Fibroblast of upper back skin (primary cell): ENCODE results near the gene ARL8B.
"Not testable (repeated sequence)": the region's sequence is repeated elsewhere in the genome, so short reads cannot be mapped to it uniquely, and the experiment has no call there.

Source experiments
- DNase-seq: peaks from one replicate; pipeline ENCODE4 v3.0.0-alpha.2; 2013

ARL8B gene

DNA sequence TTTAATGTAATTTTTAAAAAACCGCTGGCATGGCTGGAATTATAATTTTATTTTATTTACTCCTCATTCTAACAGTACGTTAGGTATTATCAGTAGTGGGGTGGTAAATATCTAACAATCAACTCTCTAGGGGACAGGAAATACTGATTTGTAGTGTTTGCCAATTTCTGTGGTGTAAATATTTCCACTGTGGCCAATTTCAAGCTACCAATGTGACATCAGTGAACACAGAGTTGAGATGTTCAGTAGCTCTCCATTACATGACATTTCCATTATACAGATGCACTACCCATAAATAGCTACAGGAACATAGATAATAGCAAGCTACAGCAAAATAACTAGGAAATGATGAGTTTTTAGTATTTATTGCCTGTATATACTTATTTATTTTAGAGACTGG, 10.0 kb upstream of the ARL8B start:
- DNase-seq = no peak

DNA sequence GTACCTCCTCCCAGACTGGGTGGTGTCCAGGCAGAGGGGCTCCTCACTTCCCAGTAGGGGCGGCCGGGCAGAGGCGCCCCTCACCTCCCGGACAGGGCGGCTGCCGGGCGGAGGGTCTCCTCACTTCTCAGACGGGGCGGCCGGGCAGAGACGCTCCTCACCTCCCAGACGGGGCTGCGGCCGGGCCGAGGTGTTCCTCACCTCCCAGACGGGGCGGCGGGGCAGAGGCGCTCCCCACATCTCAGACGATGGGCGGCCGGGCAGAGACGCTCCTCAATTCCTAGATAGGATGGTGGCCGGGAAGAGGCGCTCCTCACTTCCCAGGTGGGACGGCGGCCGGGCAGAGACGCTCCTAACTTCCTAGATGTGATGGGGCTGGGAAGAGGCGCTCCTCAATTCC, 8.4 kb upstream of the ARL8B start:
- DNase-seq = not testable (repeated sequence)

DNA sequence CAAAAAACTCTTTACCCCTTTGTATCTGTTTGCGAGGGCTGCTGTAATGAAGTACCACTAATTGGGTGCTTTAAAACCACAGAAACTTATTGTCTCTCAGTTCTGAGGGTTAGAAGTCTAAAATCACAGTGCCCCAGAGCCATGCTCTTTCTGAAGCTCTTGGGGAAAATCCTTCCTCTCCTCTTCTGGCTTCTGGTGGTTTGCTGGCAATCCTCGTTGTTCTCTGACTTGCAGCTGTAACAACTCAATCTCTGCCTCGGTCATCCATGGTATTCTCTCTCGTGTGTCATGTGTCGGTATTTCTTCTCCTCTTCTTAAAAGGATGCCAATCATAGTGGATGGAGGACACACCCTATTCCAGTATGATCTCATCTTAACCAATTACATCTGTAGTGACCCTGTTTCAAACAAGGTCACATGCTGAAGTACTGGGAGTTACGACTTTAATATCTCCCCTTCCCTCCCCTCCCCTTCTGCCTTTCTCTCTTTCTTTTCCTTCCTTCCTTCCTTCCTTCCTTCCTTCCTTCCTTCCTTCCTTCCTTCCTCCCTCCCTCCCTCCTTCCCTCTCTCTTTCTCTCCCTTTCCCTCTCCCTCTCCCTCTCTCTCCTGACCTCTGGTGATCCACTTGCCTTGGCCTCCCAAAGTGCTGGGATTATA, 6.5 kb upstream of the ARL8B start:
- DNase-seq = no peak

DNA sequence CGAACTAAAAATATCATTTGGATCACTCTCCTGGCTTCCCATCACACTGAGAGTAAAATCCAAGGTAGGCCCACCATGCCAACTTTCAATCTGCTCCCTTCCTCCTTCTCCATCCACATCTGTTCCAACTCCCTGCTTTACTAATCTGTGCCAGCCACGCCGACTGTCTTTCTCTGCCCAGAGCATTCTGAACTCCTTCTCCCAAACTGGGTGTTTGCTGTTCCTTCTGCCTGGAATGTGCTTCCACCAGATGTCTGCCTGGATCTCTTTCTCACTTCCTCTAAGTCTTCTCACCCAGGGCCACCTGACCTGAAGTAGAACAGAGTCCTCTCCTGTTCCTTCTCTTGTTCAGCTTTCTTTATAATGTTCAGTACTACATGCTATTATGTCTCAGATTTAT, 5.6 kb upstream of the ARL8B start:
- DNase-seq = no peak

DNA sequence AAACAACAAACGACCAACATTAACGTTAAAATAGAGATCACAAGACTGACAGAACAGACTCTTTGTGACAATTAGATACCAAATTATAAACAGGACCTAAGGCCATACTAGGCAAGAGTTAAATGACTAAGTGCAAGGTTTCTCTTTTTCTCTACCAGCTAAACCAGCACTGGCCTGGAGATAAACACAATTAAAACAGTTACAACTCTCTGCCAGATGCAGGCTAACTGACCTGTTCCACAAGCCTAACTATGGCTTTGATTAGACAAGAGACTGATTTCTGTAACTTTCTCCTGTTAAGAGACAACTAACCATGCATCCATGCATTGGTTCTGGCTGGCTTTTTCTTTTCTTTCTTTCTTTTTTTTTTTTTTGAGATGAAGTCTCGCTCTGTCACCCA, 1.6 kb upstream of the ARL8B start:
- no peak for DNase-seq

DNA sequence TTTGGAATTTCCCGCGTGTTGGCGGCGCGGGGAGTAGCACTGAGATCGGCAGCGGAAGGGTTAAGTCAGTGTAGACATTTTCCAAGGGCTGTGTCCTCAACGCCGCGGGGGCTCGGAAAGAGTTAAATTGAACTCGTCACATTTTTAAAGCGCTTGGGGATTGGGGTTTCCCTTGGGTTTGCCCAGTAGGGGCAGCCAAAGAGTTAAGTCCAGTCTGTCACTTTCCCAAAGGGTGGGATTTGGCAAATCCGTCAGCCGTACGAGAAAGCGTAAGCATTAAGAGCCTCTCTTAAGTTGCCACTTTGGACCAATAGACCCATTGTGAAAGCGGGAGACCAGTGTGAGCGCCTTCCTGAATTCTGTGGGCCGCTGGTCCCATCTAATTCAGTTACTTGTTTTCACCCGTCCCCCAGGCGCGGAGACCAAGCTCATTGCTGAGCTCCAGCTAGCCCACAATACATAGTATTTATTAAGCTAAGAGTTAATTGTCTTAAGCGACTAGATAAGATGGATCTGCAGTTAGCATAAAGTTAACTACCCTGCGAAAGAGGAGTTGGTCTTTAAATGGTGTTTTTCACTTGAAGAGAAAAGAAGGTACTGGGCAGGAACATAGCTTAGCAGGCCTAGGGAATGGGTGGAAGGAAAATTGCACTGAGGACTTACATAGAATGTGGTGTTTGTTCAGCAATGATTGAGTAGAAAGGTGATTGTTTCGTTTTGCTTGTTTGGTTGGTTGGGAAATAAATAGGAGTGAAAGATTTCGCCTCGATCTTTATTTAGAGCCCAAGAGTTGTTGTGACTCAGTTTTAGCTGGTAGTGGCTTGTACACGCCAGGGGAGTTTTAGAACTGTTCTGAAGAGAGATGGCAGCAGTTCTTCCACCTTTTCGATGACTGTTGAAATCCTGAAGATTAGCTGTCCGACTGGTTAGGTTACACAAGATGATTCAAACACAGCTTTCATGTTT, 932 bp downstream of the ARL8B start:
- peak; percentile 30 for DNase-seq

DNA sequence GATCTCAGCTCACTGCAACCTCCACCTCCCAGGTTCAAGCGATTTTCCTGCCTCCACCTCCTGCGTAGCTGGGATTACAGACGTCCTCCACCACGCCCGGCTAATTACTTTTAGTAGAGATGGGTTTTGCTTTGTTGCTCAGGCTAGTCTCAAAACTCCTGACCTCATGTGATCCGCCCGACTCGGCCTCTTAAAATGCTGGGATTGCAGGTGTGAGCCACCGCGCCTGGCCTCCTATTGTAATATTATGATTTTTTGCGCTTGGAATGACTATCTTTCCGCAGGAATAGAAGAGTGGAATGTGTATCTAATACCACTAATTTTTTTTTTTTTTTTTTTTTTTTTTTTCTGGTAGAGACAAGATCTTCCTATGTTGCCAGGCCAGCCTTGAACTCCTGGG, 1.8 kb downstream of the ARL8B start:
- no peak for DNase-seq

DNA sequence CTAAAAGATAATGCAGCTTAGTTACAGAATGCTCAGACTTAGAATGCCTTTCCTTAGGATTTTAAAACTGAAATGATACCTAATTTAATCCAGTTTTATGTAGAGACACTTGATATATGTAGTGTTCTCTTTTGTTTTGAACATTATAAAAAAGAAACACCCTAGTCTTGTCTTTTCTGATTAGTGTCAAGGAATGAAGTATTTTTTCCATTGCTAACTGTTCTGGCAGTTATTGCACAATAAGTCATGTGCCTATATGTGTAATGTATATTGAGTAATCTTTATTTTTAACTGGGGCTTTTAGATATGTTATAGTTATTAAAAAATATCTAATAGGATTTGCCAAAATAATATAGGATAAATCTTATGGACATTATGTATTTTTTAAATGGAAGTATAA, 4.5 kb downstream of the ARL8B start:
- DNase-seq = peak; percentile 50

DNA sequence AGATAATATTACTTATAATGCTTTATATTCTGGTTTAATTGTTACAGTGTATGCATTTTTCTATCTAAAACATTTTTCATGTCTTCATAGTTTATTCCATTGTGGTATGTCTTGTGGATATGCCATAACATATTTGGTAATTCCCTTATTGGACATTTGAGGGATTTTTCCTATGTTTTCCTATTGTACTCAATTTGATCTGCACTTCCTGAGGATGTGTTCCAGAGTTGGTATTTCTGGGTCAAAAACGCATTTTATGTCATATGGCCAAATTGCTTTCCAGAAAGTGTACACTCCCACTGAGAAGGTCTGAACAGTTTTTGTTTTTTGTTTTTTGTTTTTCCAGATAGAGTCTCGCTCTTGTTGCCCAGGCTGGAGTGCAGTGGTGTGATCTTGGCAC, 6.8 kb downstream of the ARL8B start:
- DNase-seq = no peak

DNA sequence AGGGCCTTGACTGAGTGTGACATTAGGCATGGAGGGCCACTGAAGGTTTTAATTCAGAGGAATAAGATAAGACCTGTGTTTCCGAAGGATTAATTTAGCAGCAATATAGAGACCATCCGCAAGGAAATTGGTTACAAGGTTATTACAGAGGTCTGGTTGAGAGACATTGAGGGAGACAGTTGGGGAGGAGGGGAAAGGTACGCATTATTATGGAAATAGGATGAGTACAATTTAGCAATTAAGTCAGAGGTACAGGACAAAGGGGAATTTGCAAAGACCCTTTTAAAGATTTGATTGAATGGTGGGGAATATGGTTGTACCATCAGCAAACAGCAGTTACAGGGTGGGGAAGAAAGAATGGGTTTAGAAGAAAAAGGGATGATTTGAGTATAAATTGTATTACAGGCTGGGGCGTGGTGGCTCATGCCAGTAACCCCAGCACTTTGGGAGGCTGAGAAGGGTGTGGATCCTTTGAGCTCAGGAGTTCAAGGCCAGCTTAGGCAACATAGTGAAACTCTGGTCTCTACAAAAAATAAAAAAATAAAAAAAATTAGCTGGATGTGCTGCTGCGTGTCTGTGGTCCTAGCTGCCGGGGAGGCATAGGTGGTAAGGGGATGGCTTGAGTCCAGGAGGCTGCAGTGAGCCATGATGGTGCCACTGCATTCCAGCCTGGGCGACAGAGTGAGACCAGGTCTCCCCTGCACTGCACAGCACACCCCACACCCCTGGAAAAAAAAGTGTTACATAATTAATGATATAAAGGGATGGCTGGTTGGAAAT, 11.3 kb downstream of the ARL8B start:
- DNase-seq = no peak

DNA sequence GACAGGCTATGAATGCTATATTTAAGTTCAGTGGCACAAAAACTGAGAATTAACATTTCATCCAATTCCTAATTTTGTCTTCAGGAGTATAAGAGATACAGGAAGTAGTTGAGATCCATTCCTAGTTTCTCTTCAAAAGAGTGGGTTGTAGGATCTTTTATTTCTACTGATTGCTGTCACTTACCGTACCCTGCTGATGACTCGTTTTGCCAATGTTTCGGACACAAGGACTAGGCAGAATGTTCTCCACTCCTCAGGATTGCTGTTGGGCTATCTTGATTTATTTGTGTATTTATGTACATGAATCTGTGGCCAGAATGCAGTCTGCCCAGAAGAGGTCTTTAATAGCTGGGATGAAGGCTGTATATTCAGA, 11.9 kb downstream of the ARL8B start:
- DNase-seq = no peak

DNA sequence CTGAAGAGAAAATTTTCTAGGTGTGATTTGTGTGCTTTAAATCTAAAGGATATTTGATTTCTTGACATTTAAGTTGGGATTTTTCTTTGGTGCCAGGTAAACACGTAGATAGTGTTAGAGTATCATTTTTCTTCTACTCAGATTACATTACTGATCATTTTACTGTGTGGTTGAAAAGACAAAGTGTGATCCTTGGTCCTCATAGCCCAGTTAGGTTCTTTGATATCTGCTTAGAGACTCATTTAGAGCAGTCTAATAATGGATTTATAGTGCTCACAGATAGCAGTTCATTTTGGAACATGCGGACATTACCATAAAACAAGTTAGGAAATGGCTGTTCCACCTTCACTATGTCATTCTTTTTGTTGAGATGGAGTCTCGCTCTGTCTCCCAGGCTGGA, 12.4 kb downstream of the ARL8B start:
- DNase-seq = no peak

DNA sequence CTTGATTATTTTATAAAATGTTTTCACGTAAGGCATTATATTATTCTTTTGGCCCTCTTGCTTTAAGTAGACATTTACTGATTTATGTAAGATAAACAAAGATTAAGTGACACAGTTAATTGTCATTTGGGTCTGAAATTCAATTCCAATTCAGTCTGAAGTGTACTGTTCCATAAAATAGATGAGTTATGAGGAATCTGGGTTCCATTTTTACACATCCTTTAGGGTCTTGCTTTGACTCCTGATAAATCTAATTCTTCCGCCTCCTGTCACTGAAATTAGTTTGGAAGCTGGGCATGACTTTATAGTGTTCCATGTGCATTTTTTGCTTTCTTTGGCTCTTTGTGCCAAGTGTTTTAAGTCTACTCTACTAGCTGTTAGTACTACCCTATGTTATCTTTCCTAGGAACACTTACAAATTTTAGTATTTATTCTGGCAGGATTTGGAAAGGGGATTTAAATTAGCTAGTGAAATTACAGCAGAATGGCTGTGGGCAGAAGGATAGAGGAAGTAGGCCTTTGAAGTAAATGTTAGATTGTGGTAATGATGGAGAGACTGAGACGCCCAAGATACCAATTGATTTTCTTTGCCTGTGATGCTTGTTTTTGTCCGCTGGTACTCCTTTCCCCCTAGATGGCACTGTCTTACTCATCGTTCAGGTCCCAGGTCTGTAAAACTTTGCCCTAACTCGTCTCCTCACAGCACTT, 14.3 kb downstream of the ARL8B start:
- peak; percentile 22 for DNase-seq

DNA sequence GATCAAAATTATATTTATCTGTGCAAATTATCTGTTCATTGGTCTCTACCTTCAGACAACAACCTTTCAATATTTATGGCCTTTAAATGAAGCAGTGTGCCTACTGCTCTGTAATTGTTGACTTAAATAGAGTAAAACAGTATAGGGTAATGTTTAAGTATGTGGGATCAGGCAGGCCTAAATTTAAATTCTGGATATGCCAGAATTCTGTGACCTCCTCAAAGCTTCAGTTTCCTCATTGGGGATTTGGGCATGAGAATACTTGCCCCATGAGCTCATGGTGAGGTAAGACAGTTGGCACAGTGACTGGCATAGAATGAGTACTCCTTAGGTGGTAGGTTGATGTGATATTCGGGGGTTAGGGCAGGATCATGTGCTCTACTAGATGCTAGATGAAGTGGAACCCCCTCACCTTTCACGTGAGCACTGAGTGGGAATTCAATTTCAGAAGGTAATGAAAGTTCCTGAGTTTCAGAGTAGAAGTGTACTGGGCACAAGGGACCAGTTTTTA, 14.9 kb downstream of the ARL8B start:
- DNase-seq = no peak

DNA sequence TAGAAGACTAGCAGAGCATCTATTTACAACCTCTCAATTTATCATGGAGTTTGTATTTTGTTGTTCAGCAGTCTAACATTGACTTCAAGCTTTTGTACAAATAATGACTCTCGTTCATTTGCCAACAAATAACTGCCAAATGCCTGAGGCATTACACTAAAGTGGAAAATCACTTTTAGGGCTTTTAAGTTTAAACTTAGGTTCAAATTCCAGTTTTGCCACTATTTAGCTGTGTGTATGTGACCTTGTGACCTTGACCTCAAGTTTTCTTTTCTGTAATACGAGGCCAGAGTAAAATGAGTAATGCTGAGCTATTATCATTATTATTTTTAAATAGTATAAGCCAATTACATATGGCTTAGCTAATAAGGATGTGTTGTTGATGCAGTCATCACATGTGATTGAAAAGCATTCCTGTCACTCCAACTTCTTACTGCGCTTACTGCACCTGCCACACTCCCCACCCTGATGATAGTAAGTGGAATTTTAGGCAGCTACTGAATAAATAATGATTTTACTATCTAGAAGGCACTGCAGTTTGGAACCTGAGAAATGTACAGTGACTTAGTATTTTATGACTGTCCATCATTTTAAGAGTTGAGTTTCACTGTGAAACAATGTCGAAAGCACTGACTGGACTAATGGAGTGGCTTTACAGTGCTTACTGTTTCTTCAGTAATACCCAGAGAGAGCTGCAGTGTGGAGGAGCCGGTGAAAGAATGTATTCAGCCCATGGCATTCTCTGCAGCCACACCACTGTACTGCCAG, 16.3 kb downstream of the ARL8B start:
- no peak for DNase-seq

DNA sequence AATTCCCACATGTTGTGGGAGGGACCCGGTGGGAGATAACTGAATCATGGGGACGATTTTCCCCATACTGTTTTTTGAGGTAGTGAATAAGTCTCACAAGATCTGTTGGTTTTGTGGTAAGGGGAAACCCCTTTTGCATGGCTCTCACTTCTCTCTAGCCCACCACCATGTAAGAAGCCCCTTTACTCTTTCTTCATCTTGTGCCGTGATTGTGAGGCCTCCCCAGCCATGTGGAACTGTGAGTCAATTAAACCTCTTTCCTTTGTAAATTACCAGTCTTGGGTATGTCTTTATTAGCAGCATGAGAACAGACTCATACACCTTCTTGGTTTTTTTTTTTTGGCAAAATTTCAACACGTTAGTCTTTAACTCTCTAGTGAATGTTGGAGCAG, 18.1 kb downstream of the ARL8B start:
- no peak for DNase-seq

DNA sequence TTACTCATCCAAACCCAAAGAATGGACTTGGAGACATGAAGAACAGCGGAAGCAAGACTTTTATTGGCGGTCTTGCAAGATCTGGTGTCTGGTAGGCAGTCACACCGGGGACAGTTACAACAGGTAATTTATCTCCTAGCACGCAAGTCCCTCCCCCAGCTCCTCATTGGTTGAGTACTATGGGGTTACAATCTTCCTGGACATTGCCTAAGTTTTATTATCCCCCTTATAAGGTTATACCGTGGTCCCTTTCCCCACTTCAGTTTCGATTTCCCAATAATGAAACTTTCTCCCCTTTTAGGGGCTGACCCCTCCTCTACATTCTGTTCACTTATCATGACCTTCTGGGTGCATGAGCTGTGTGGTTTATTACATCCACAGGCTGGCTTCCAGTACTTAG, 18.7 kb downstream of the ARL8B start:
- no peak for DNase-seq

DNA sequence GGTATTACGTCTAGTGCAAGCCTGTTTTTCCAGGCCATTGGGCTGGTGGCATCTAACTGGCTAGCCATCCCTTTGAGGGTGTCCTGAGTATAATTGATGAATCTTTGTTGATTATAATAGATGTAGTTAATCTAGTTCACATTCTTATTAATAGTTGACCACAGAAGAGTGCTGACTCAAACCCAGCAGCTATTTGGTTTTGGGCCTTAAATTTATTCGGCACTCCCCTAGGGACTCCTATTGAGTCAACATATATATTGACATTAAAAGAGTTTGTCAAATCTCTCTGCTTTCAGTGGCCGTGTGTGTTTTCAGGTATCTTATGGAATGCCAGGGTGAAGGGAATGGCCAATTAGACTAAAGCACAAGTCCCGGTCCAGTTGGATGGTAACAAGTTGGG, 19.7 kb downstream of the ARL8B start:
- no peak for DNase-seq

DNA sequence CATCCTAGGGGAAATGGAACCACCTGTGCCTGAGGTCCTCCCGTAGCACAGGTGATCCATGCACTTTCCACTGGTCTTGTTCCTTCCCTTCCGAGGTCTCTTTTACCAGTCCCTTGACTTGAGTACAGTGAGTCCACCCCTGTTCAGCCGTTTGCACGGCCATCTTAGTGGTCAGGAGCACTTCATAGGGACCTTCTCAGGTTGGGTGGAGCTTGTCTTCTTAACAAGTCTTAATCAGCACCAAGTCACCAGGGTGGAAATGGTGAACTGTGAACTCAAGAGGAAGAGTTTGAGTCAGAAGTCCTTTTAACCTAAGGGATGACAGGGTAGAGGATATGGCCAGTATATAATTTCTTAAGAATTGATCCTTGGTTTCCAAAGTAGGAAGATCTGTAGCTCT, 21.4 kb downstream of the ARL8B start:
- no peak for DNase-seq

DNA sequence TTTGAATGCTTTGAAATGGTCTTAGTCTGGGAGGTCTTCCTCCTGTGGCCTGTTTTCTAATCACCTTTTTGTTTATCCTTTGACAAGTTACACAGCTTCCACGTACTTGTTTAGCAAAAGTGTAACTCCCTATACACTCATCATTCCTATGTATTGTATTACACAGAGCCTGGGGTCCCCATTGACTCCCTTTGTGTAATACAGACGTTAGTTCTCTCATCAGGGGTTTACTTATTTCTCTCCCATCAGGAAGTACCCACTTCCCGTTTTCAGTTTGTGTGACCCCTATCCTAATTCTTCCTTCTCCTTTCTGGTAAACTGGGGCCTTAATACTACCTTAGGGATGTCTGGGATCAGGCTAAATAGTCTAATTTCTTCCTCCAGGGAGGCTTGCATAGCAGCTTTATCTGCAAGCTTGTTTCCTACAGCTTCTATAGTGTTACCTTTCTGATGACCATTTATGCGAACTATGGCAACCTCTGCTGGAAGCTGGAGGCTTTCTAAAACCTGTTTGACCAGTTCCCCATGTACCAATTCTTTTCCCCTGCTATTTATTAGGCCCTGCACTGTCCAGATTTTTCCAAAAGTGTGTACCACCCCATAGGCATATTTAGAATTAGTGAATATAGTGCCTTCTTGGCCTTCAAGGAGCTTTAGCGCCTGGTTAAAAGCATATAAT, 22.4 kb downstream of the ARL8B start:
- no peak for DNase-seq

DNA sequence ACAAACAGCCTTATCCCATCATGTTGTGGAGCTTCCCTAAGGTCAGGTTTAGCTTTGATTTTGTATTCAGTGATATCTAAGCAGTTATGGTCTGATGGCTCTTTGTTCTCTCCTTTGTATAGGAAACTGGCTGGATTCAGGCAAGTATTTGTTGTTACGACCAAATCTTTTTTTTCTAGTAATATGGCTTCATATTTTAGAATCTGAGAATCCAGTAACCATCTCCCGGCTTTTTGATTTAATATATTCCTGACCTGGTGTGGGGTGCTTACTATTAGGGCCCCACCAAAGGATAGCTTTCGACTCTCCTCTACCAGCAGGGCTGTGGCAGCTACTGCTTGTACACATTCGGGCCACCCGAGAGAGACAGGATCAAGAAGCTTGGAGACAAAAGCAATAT, 23.0 kb downstream of the ARL8B start:
- no peak for DNase-seq
